ENCODE results near the gene FUS.

DNA sequence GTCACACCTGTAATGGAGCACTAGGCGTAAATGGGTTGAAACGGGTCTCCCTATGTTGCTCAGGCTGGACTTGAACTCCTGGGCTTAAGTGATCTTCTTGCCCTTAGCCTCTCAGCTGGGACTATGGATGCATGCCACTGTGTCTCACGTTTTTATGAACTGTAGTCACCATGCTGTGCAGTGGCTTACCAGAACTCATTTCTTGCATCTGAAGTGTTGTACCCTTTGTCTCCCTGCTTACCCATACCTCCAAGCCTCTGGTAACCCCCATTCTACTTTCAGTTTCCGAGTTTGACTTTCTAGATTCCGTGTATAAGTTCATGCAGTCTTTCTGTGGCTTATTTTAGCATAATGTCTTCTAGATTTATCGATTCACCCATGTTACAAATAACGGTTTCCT lies 15.0 kb downstream of the FUS start:
- TF ChIP-seq, protein P1, sequence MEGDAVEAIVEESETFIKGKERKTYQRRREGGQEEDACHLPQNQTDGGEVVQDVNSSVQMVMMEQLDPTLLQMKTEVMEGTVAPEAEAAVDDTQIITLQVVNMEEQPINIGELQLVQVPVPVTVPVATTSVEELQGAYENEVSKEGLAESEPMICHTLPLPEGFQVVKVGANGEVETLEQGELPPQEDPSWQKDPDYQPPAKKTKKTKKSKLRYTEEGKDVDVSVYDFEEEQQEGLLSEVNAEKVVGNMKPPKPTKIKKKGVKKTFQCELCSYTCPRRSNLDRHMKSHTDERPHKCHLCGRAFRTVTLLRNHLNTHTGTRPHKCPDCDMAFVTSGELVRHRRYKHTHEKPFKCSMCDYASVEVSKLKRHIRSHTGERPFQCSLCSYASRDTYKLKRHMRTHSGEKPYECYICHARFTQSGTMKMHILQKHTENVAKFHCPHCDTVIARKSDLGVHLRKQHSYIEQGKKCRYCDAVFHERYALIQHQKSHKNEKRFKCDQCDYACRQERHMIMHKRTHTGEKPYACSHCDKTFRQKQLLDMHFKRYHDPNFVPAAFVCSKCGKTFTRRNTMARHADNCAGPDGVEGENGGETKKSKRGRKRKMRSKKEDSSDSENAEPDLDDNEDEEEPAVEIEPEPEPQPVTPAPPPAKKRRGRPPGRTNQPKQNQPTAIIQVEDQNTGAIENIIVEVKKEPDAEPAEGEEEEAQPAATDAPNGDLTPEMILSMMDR (optimal IDR thresholded peaks at IDR 0.05 in 1 of 3, IDR thresholded peaks at IDR 0.05 in 1 of 3, conservative IDR thresholded peaks at IDR 0.05 in 1 of 3; ENCODE audit: extremely low read depth in 1 of 3, insufficient read depth in 2 of 3, low read length in 3 of 3), result no peak
- TF ChIP-seq EZH2 (IDR thresholded peaks at IDR 0.05; ENCODE audit: low read length), result no peak
